B cell (primary cell): ENCODE results near the gene PPP4R4. TPM values are rescaled to one million over a fixed set of nuclear protein-coding genes. Genes with fewer than 3 reads are reported as not detected.

Source experiments
- ATAC-seq: fragments of 200-7000 bp; cut with Tn5 transposase; one replicate; pipeline ENCODE4 v1.10.0; 2021; ENCODE audit warnings: low read depth, mild to moderate bottlenecking, moderate number of reproducible peaks, moderate library complexity
- CTCF ChIA-PET: fragments of 350-600 bp; sonication (Branson Sonifier 250); formaldehyde crosslinking; loops from one replicate; lab custom pipeline; 2021; ENCODE audit warnings: antibody characterized with exemption, inconsistent platforms; lab: Charles Lee
- POLR2A ChIA-PET: fragments of 350-600 bp; sonication (Branson Sonifier 250); formaldehyde crosslinking; loops from one replicate; lab custom pipeline; 2021; ENCODE audit warnings: antibody characterized with exemption; lab: Charles Lee
- DNase-seq: peaks from one replicate; pipeline ENCODE4 v3.0.0; 2013
- H2AFZ ChIP-seq: 2 replicates; pipeline ENCODE4 v1.6.1; 2012; ENCODE audit warnings: mild to moderate bottlenecking, low read depth, low read length; ENCODE audit not compliant: insufficient read depth, poor library complexity, severe bottlenecking
- H3K27ac ChIP-seq, 2 donors: 1 replicate in 1 of 2; 2 replicates in 1 of 2; pipeline ENCODE4 v1.5.1; 2012 to 2013; ENCODE audit warnings: low read length in 2 of 2, mild to moderate bottlenecking in 2 of 2, moderate library complexity in 1 of 2
- H3K27me3 ChIP-seq, 4 experiments: fragments of 200-600 bp in 1 of 4; sonication (generic) in 1 of 4; replicated peaks in 1 of 4; 1 replicate in 2 of 4; 2 replicates in 2 of 4; pipeline versions ENCODE4 v1.6.1 to v1.7.0; 2013 to 2016; ENCODE audit warnings: low read length in 3 of 4, mild to moderate bottlenecking in 2 of 4, mixed read lengths in 1 of 4, moderate library complexity in 1 of 4; ENCODE audit not compliant: insufficient read depth in 4 of 4, control insufficient read depth in 3 of 4; ENCODE audit errors: control extremely low read depth in 1 of 4
- H3K36me3 ChIP-seq, 2 experiments: replicated peaks in 1 of 2; 1 replicate in 1 of 2; 2 replicates in 1 of 2; pipeline versions ENCODE4 v1.6.1 to v1.7.1; 2013; ENCODE audit warnings: low read length in 1 of 2; ENCODE audit not compliant: insufficient read depth in 2 of 2, control insufficient read depth in 1 of 2; ENCODE audit errors: control extremely low read depth in 1 of 2, extremely low read depth in 1 of 2
- H3K4me1 ChIP-seq, 2 donors: fragments of 200-600 bp in 1 of 2; sonication (generic) in 1 of 2; 1 replicate in 1 of 2; 2 replicates in 1 of 2; pipeline versions ENCODE4 v1.5.1 to v1.6.1; 2013 to 2017; ENCODE audit warnings: low read length in 2 of 2; ENCODE audit not compliant: control insufficient read depth in 2 of 2, insufficient read depth in 2 of 2
- H3K4me2 ChIP-seq: replicated peaks from 2 replicates; pipeline ENCODE3; 2012; ENCODE audit warnings: mild to moderate bottlenecking, low read depth, low read length; ENCODE audit not compliant: poor library complexity, severe bottlenecking
- H3K4me3 ChIP-seq, 5 experiments: fragments of 200-600 bp in 1 of 5; sonication (generic) in 1 of 5; 1 replicate in 3 of 5; 2 replicates in 2 of 5; pipeline versions ENCODE4 v1.5.1 to v1.7.0; 2011 to 2016; ENCODE audit warnings: low read length in 4 of 5, mild to moderate bottlenecking in 4 of 5, low read depth in 2 of 5, control low read depth in 1 of 5, moderate library complexity in 1 of 5; ENCODE audit not compliant: insufficient read depth in 1 of 5; ENCODE audit errors: control extremely low read depth in 1 of 5, extremely low read depth in 1 of 5
- H3K79me2 ChIP-seq: fragments of 200-600 bp; sonication (generic); one replicate; pipeline ENCODE4 v1.6.0; 2016; ENCODE audit warnings: low read length; ENCODE audit not compliant: control insufficient read depth, insufficient read depth
- H3K9ac ChIP-seq: fragments of 200-600 bp; sonication (generic); 2 replicates; pipeline ENCODE4 v1.6.1; 2017; ENCODE audit warnings: mild to moderate bottlenecking, low read length, moderate library complexity
- H3K9me3 ChIP-seq, 3 donors: one replicate each; pipeline versions ENCODE4 v1.6.1 to v1.7.1; 2013; ENCODE audit warnings: low read length in 2 of 3; ENCODE audit not compliant: control insufficient read depth in 2 of 3, insufficient read depth in 1 of 3; ENCODE audit errors: control extremely low read depth in 1 of 3
- H4K20me1 ChIP-seq: 2 replicates; pipeline ENCODE4 v1.6.0; 2012; ENCODE audit warnings: mild to moderate bottlenecking, low read length; ENCODE audit not compliant: insufficient read depth, control insufficient read depth, poor library complexity, severe bottlenecking
- H3K27ac Mint-ChIP-seq: one replicate; pipeline ENCODE4 v1.8.0; 2021; ENCODE audit warnings: mixed read lengths
- H3K27me3 Mint-ChIP-seq: one replicate; pipeline ENCODE4 v1.8.0; 2021; ENCODE audit warnings: mixed read lengths
- H3K4me1 Mint-ChIP-seq: one replicate; pipeline ENCODE4 v1.8.0; 2021; ENCODE audit warnings: mixed read lengths
- H3K4me3 Mint-ChIP-seq: one replicate; pipeline ENCODE4 v1.8.0; 2021; ENCODE audit warnings: mixed read lengths
- H3K9me3 Mint-ChIP-seq: one replicate; pipeline ENCODE4 v1.8.0; 2022; ENCODE audit warnings: mixed read lengths; ENCODE audit not compliant: insufficient read depth
- EZH2 ChIP-seq: IDR thresholded peaks from 2 replicates; pipeline ENCODE4 v1.6.1; 2012; ENCODE audit warnings: borderline replicate concordance, low read depth, mild to moderate bottlenecking, moderate library complexity, low read length; ENCODE audit not compliant: insufficient read depth, poor library complexity, severe bottlenecking
- WGBS: methylation state at CpG from one replicate; pipeline ENCODE4 v1.1.5; 2013; ENCODE audit warnings: missing lambda C conversion rate; ENCODE audit not compliant: insufficient coverage; 5-methylcytosine and 5-hydroxymethylcytosine counted together
- intact Hi-C: fragments of 100-400 bp; cut with micrococcal nuclease; formaldehyde crosslinking; loops from one replicate; pipeline ENCODE4 v1.10.0; 2022
- polyA plus RNA-seq: library from polyadenylated mRNA; depleted of rRNA; stranded (reverse); fragments of >200 nt; gene quantifications from 2 replicates; pipeline ENCODE4 v1.2.3, GENCODE V29; 2012
- total RNA-seq, 2 donors: library from RNA; stranded (reverse); fragments of 120-200 nt in 1 of 2; gene quantifications; 1 replicate in 1 of 2; 2 replicates in 1 of 2; pipeline versions ENCODE4 v1.2.3 to v1.2.4, GENCODE V29; 2013 to 2022
- TF ChIP-seq, protein P1 (sequence below): fragments of 200-600 bp; IDR thresholded peaks from one replicate; pipeline ENCODE4 v1.8.0; 2022; ENCODE audit warnings: antibody characterized with exemption, mild to moderate bottlenecking

PPP4R4 gene
- total and polyA plus RNA-seq, 2 donors (not counting 1 experiment from before 2014, with no cell fraction given): not detected

- no peak overlapping the region for H3K27ac Mint-ChIP-seq
- ATAC-seq: no peak
- H3K4me3 Mint-ChIP-seq: no peak overlapping the region
- Histone ChIP-seq H2AFZ (no peak overlapping the region), H4K20me1 (no peaks in the 10 kb centered on the region), H3K27me3 (no peaks in the 10 kb centered on the region), H3K36me3 (no peaks in the 10 kb centered on the region), H3K4me2 (no peak overlapping the region), H3K79me2 (no peaks in the 10 kb centered on the region), H3K27ac (no peak overlapping the region), H3K9me3 (no peaks in the 10 kb centered on the region), H3K4me3 (no peak overlapping the region), H3K9ac (no peak overlapping the region), H3K4me1 (no peaks in the 10 kb centered on the region)
- 83% methylated on average over 1 of the region's 1 CpG for WGBS
- TF ChIP-seq, protein P1, sequence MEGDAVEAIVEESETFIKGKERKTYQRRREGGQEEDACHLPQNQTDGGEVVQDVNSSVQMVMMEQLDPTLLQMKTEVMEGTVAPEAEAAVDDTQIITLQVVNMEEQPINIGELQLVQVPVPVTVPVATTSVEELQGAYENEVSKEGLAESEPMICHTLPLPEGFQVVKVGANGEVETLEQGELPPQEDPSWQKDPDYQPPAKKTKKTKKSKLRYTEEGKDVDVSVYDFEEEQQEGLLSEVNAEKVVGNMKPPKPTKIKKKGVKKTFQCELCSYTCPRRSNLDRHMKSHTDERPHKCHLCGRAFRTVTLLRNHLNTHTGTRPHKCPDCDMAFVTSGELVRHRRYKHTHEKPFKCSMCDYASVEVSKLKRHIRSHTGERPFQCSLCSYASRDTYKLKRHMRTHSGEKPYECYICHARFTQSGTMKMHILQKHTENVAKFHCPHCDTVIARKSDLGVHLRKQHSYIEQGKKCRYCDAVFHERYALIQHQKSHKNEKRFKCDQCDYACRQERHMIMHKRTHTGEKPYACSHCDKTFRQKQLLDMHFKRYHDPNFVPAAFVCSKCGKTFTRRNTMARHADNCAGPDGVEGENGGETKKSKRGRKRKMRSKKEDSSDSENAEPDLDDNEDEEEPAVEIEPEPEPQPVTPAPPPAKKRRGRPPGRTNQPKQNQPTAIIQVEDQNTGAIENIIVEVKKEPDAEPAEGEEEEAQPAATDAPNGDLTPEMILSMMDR: no peak
- no peak for TF ChIP-seq EZH2
- H3K27me3 Mint-ChIP-seq: peaks cover 13% of the 10 kb centered on the region
- H3K4me1 Mint-ChIP-seq: peaks cover 4% of the 10 kb centered on the region
- ChIA-PET POLR2A (no interaction called here), CTCF (interaction anchor here (2.5 kb wide), 1 partner anchor 8 kb away, joined by 7 read pairs; no protein-coding TSS in a partner anchor)
- intact Hi-C loops: no loop called here
- H3K9me3 Mint-ChIP-seq: no peaks in the 10 kb centered on the region
- no peak for DNase-seq
Measured at GRCh38 chr14:94144765-94145164, 29.4 kb upstream of the PPP4R4 start.

GRCh38 chr14:94145902-94146527 is 28.1 kb upstream of the PPP4R4 start:
- H3K4me3 ChIP-seq: no peak overlapping the region
- no peaks in the 10 kb centered on the region for H3K79me2 ChIP-seq
- H4K20me1 ChIP-seq: no peaks in the 10 kb centered on the region
- no peak overlapping the region for H3K4me2 ChIP-seq
- 51% methylated on average over 2 of the region's 6 CpGs for WGBS
- H3K4me1 ChIP-seq: no peaks in the 10 kb centered on the region
- POLR2A ChIA-PET: no interaction called here
- H2AFZ ChIP-seq: no peak overlapping the region
- H3K27ac Mint-ChIP-seq: no peak overlapping the region
- no peaks in the 10 kb centered on the region for H3K9me3 ChIP-seq
- no peaks in the 10 kb centered on the region for H3K27me3 ChIP-seq
- intact Hi-C loops: no loop called here
- DNase-seq: no peak
- no peaks in the 10 kb centered on the region for H3K9me3 Mint-ChIP-seq
- H3K4me3 Mint-ChIP-seq: no peak overlapping the region
- H3K27ac ChIP-seq: no peak overlapping the region
- CTCF ChIA-PET: interaction anchor here (0.7 to 2.5 kb wide), 2 partner anchors 9 to 14 kb away, joined by 3 to 7 read pairs; no protein-coding TSS in a partner anchor
- peaks cover 23% of the 10 kb centered on the region for H3K27me3 Mint-ChIP-seq
- no peak overlapping the region for H3K9ac ChIP-seq
- H3K4me1 Mint-ChIP-seq: peaks cover 4% of the 10 kb centered on the region
- H3K36me3 ChIP-seq: no peaks in the 10 kb centered on the region
- TF ChIP-seq, protein P1: no peak
- TF ChIP-seq EZH2: no peak
- ATAC-seq: no peak
